OCI-LY1 (cell line): ENCODE results near the gene UFD1.

Source experiments
- H2AFZ ChIP-seq: fragments of 200-600 bp; sonication (generic), shearing (Covaris generic); 2 replicates; pipeline ENCODE4 v1.6.0; 2014; ENCODE audit warnings: antibody characterized with exemption, mild to moderate bottlenecking, low read length
- H3F3A ChIP-seq: fragments of 200-600 bp; sonication (generic), shearing (Covaris generic); 2 replicates; pipeline ENCODE4 v1.6.0; 2014; ENCODE audit warnings: mild to moderate bottlenecking, antibody characterized with exemption, low read length, moderate library complexity; ENCODE audit not compliant: insufficient read depth
- H3K27ac ChIP-seq: fragments of 200-600 bp; sonication (generic); 2 replicates; pipeline ENCODE4 v1.5.1; 2014; ENCODE audit warnings: low read length, mixed run types, mild to moderate bottlenecking, low read depth; ENCODE audit not compliant: poor library complexity, severe bottlenecking
- H3K27me3 ChIP-seq: fragments of 200-600 bp; sonication (generic); 2 replicates; pipeline ENCODE4 v1.6.0; 2014; ENCODE audit warnings: antibody characterized with exemption, mild to moderate bottlenecking, low read length, moderate library complexity; ENCODE audit not compliant: insufficient read depth
- H3K36me3 ChIP-seq: fragments of 200-600 bp; sonication (generic); 2 replicates; pipeline ENCODE4 v1.6.1; 2014; ENCODE audit warnings: mild to moderate bottlenecking, antibody characterized with exemption, low read length, moderate library complexity, mixed read lengths; ENCODE audit not compliant: insufficient read depth
- H3K4me1 ChIP-seq: fragments of 200-600 bp; sonication (generic); 2 replicates; pipeline ENCODE4 v1.5.1; 2014; ENCODE audit warnings: mild to moderate bottlenecking, low read length, moderate library complexity; ENCODE audit not compliant: insufficient read depth, severe bottlenecking
- H3K4me2 ChIP-seq: fragments of 200-600 bp; sonication (generic), shearing (Covaris generic); 2 replicates; pipeline ENCODE4 v1.6.1; 2014; ENCODE audit warnings: low read length
- H3K4me3 ChIP-seq: fragments of 200-600 bp; sonication (generic); 2 replicates; pipeline ENCODE4 v1.5.1; 2014; ENCODE audit warnings: low read length, low read depth, mild to moderate bottlenecking, mixed read lengths; ENCODE audit not compliant: poor library complexity, severe bottlenecking
- H3K79me2 ChIP-seq: fragments of 200-600 bp; shearing (Covaris generic); 2 replicates; pipeline ENCODE4 v1.6.1; 2016; ENCODE audit warnings: mixed run types, low read length, mixed read lengths; ENCODE audit not compliant: insufficient read depth
- H3K9ac ChIP-seq: fragments of 200-600 bp; sonication (generic), shearing (Covaris generic); 2 replicates; pipeline ENCODE4 v1.6.1; 2014; ENCODE audit warnings: mild to moderate bottlenecking, low read length, mixed read lengths
- H3K9me2 ChIP-seq: fragments of 200-600 bp; sonication (generic), shearing (Covaris generic); 2 replicates; pipeline ENCODE4 v1.6.1; 2014; ENCODE audit warnings: low read depth, mild to moderate bottlenecking, low read length, mixed read lengths
- H3K9me3 ChIP-seq: fragments of 200-600 bp; shearing (Covaris generic); 2 replicates; pipeline ENCODE4 v1.6.1; 2014; ENCODE audit warnings: low read length, mixed read lengths
- H4K20me1 ChIP-seq: fragments of 200-600 bp; sonication (generic), shearing (Covaris generic); 2 replicates; pipeline ENCODE4 v1.6.0; 2016; ENCODE audit warnings: mild to moderate bottlenecking, low read length; ENCODE audit not compliant: insufficient read depth
- CTCF ChIP-seq: fragments of 200-600 bp; sonication (generic), shearing (Covaris generic); IDR thresholded peaks from 2 replicates; pipeline ENCODE4 v1.5.1; 2017; ENCODE audit warnings: mild to moderate bottlenecking, antibody characterized with exemption, low read length, moderate library complexity, mixed read lengths
- EZH2 ChIP-seq: fragments of 200-600 bp; sonication (generic), shearing (Covaris generic); IDR thresholded peaks from 2 replicates; pipeline ENCODE4 v1.8.0; 2017; ENCODE audit warnings: borderline replicate concordance, mixed run types, mild to moderate bottlenecking, antibody characterized with exemption, low read length, moderate library complexity, mixed read lengths

The UFD1 gene

DNA sequence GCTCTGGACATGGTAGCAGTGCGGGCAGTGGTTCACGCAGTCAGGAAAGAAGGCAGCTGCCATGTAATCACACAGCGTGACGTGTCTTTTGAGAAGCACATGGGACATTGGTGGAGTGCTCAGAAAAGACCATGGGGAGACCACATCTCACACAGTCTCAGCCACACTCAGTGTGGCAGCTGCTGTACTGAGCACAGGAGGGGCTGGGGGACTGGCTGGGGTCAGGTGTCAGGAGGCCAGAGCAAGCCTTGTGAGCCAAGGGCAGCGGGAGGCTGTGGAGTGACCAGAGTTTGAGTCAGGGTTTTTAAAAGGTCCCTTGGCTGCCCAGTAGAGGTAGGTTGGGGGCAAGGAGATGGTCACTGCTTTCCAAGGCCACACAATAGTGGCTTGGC lies 26.7 kb upstream of the UFD1 start:
- Histone ChIP-seq H3K9ac (no peak overlapping the region), H3K27me3 (no peaks in the 10 kb centered on the region), H3K9me2 (no peaks in the 10 kb centered on the region), H3K79me2 (no peaks in the 10 kb centered on the region), H3K36me3 (peaks cover 44% of the 10 kb centered on the region), H3K4me3 (no peak overlapping the region), H3F3A (no peaks in the 10 kb centered on the region), H4K20me1 (no peaks in the 10 kb centered on the region), H2AFZ (no peak overlapping the region), H3K4me2 (no peak overlapping the region), H3K27ac (no peak overlapping the region), H3K4me1 (no peaks in the 10 kb centered on the region), H3K9me3 (no peaks in the 10 kb centered on the region)
- no peak for TF ChIP-seq CTCF
- no peak for TF ChIP-seq EZH2

GRCh38 chr22:19504900-19505734 lies 26.1 kb upstream of the UFD1 start:
- peaks cover 39% of the 10 kb centered on the region for H3K36me3 ChIP-seq

DNA sequence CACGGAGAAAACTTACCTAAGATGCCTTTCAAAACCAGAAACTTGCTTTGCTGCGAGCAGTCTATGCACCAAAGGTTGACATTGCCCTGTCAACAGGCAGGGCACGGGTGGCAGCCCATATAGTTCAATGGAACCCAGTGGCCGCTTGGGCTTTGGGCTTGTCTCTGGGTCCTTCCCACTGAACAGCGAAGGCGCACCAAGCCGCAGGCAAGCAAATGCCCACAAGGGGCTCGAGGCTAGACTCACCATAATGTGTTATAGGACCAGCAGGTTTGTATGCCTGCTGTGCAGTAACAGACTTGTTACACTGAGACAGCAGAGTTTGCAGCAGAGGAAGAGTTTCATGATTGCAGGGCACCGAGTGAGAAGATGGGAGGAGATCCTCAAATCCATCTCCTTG lies 24.9 kb upstream of the UFD1 start:
- Histone ChIP-seq H3K9me2 (no peaks in the 10 kb centered on the region), H3K27ac (no peak overlapping the region), H3K79me2 (no peaks in the 10 kb centered on the region), H3F3A (no peaks in the 10 kb centered on the region), H3K36me3 (peaks cover 45% of the 10 kb centered on the region), H3K9ac (no peak overlapping the region), H3K9me3 (no peaks in the 10 kb centered on the region), H4K20me1 (no peaks in the 10 kb centered on the region), H3K4me2 (no peak overlapping the region), H2AFZ (no peak overlapping the region), H3K27me3 (no peaks in the 10 kb centered on the region), H3K4me3 (no peak overlapping the region), H3K4me1 (no peaks in the 10 kb centered on the region)
- no peak for TF ChIP-seq CTCF
- no peak for TF ChIP-seq EZH2

More at GRCh38 chr22:19504900-19505734, 26.1 kb upstream of the UFD1 start:
- H4K20me1 ChIP-seq: no peaks in the 10 kb centered on the region
- no peak overlapping the region for H3K9ac ChIP-seq
- no peaks in the 10 kb centered on the region for H3K9me2 ChIP-seq
- TF ChIP-seq EZH2 (no peak), CTCF (no peak)
- no peak overlapping the region for H3K4me3 ChIP-seq
- no peak overlapping the region for H2AFZ ChIP-seq
- no peaks in the 10 kb centered on the region for H3F3A ChIP-seq
- H3K4me2 ChIP-seq: no peak overlapping the region
- H3K4me1 ChIP-seq: no peaks in the 10 kb centered on the region
- no peak overlapping the region for H3K27ac ChIP-seq
- H3K27me3 ChIP-seq: no peaks in the 10 kb centered on the region
- H3K9me3 ChIP-seq: no peaks in the 10 kb centered on the region
- H3K79me2 ChIP-seq: no peaks in the 10 kb centered on the region
